HG02840 (cell line): ENCODE measurements around the gene OR56B4.
"Not testable (repeated sequence)": the region's sequence is repeated elsewhere in the genome, so short reads cannot be mapped to it uniquely, and the experiment has no call there.

Source experiments
- ATAC-seq: cut with Tn5 transposase; IDR thresholded peaks from one replicate; pipeline ENCODE4 v1.9.1; 2021; ENCODE audit warnings: mild to moderate bottlenecking, moderate library complexity, moderate number of reproducible peaks; ENCODE audit not compliant: unreplicated experiment, low FRiP score

The OR56B4 gene, protein sequence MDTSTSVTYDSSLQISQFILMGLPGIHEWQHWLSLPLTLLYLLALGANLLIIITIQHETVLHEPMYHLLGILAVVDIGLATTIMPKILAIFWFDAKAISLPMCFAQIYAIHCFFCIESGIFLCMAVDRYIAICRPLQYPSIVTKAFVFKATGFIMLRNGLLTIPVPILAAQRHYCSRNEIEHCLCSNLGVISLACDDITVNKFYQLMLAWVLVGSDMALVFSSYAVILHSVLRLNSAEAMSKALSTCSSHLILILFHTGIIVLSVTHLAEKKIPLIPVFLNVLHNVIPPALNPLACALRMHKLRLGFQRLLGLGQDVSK

DNA sequence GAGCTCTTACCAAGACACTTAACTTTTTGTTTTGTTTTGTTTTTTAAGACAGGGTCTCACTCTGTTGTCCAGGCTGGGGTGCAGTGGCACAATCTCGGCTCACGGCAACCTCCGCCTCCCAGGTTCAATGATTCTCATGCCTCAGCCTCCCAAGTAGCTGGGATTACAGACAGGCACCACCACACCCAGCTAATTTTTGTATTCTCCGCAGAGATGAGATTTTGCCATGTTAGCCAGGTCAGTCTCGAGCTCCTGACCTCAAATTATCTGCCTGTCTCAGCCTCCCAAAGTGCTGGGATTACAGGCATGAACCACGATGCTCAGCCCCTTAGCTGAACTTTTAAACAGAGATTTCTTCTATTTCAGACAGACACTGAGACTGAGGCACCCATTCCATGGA is at the start of gene OR56B4:
OR56B4 (plus strand) TSS at position 301 of the 400 bp plus-strand sequence; CDS start at position 396, 95 bp downstream.
- not testable (repeated sequence) for ATAC-seq

DNA sequence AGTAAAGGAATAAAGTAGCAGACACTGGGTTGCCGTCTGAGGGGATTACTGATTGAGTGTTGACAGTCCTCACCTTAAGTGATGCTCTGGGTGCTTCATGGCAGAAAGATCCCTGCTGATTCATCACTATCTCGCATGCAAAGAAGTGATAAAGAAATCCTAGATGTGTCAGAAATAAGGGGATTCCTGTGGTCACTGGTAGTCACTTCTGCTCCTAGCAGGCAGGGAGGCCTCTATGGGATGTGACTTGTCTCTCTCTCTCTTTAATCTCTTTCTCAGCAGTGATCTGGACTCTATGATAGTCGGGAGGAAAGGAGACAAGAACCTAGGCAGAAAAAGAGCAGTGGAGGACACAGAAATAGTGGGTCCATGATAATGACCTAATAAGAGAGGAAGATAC is 46.0 kb upstream of the OR56B4 start:
- no peak for ATAC-seq

DNA sequence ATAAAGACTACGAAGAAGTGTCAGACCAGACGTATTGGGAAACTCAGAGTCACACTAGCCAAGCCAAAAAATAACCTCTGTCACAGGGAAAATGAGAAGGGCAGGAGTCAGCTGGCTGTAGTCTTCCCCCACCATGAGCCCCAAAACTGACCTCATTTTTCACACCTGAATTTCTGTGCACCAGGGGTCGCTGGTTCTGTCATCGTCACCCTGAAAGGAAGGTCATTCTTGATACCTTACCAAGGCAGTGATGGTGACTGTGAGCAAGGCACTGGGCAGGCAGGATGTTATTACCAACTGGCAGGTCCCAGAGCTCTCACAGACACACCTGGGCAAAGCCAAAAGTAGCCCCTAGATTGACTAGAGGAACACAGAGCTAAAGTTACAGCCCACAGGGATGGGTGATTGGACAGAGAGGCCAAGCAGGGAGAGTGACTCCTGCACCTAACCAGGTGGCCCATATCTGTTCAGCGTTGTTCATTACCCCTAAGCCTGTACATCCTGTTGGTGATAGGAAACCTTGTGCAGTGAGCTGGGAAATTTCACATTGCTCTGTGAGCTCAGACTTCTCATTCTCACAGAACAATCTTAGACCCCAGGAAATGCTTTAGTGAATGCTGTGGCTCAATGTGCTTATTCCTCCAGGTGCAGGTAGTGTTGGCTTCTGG is 44.7 kb upstream of the OR56B4 start:
- ATAC-seq: no peak

DNA sequence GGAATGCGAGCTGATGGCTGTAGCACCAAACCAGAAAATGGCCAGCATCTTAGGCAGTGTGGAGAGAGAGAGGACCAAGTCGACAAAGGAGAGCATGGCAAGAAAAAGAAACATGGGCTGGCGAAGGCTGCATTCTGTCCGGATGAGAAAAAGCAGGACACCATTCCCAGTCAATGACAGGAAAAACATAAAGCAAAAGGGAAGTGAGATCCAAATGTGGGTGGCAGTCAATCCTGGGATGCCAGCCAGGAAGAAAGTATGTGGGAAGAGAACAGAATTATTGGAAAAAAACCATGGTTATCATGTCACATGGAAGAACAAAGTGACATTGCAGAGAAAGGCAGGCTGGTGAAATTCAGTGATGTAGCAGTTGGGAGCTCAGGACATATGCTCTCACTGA is 40.0 kb upstream of the OR56B4 start:
- no peak for ATAC-seq

DNA sequence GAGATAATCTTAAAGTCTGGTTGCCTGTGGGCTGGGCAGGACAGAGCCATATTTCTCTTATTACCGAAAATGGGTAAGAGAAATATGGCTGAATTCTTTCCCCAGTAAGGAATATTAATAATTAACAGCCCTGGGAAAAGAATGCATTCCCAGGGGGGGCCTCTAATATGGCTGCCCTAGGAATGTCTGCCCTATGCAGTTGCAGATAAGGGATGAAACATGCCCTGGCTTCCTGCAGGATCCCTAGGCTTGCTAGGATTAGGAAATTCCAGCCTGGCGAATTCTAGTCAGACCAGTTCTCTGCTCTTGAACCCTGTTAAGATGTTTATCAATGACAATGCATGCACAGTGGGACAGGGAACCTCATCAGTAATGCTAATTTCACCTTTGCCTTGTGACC is 31.0 kb upstream of the OR56B4 start:
- not testable (repeated sequence) for ATAC-seq

DNA sequence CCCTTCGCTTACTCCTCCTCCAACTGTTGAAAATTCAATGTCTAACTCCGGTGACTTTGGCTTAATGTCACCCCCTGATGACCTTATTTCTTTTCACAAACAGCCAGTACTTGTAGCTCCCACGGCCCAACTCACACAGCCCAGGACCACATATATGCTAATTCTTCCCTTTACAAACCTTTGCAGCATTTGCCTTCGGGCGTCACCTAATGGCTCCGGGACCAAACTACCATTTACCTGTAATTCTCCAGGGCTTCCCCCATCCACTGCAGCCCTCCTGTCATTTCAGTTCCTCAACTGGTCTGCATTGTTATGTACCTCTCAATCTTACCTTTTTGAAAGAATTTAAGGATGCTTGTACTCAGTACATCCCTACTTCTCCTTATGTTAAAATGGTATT is 29.8 kb upstream of the OR56B4 start:
- no peak for ATAC-seq

DNA sequence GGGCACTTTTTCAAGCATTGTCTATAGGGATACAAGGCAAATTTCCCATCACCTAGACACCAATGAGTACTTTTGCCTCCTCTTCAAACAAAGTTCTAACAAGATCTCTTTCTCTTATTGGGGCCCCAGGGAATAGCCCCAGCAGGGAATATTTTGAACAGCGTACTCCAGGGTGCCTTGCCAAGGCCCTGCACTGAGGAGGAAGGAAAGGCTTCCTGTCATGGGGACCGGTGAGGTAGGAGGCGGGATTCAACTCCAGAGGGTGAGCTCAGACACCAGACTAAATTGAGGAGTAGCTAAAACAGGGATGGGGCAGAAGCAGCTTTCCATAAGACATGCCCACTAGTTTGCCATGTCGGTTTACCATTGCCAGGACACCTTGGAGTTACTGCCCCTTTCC is 28.0 kb upstream of the OR56B4 start:
- ATAC-seq: no peak

DNA sequence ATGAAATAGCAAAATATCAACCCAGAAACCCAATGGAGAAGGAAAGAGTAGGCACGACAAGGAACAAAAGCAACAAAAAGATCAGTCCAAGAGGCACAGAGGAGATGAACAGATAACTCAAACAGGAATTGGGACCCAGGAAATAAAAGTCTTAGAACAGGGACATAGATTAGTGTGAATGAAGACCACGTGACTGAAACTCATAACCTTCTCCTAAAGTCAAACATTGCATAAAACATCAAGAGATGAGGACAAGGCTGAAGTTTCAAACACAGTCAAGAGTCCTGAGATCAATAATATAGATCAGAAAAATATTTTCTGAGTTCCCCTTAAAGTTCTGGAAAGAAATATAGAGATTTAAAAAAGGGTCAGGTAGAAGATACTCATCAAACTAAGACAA is 24.4 kb upstream of the OR56B4 start:
- no peak for ATAC-seq

DNA sequence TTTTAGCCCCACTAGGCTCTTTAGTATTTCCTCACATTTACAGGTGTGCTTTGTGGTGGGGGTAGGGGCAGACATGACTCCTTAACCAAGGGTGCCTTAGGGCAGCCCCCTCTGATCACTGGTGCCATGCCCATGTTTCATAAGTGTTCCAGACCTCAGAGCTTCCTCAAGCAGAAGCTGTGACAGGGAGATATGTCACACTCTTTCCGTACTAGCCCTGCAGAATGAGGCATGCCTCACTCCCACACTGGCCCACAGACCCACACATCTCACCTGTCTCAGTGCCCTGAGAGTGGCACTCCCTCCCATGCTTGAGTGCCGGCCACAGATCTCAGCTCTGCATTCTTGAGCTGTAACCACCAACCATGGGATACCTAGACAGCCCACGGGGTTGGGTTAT is 22.9 kb upstream of the OR56B4 start:
- no peak for ATAC-seq

DNA sequence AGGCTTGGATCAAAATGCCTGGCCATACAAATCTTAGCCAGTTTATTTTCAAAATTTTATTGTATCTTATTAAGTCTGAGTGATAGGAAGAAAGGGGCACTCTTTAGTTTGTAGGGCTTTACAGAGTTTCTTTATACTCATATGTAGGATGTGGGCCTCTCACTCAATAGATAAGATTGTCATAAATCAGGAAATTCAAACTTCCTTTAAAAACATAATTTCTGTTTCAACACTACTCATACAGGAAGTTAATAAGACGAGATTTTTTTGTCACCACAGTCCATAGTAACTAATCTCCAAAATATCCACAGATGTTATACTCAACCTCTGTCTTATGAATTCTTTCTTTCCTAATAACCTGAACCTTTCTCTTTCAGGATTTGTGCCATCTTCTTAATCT is 13.3 kb upstream of the OR56B4 start:
- no peak for ATAC-seq

DNA sequence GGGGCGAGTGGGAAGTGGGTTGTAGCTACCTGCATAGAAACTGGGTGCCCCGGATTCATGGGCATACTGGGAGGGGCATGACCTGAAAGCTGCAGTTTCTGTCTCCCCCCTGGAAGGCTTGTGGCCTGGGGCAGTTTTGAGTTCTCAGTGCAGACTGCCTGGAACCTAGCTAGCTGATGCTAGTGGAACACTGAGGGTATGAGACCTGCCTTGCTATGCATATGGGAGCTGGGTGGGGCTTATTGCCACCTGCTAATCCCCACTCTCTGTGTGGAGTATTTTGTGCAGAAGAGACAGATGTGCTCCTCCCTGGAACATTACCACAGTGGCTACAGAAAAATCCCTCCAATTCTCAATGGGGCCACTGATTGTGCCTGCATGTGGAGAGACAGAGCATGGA is 11.7 kb upstream of the OR56B4 start:
- ATAC-seq: no peak

DNA sequence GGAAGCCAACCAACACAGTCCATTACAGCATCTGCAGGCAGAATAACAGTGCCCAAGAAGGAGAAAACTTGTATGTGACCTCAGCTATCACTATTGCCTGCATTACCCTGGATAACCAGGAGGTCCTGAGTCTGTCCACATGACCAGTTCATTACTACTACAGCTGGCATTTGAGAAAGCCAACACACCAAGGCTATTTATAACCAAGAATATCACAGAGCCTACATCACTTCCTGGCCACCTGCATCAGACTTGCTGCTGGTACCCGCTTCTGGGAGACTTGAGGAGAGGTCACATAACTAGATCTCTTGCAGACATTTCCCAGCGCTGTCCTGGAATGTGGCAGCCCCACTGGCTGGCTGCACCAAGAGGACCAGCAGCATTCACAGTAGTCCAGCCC is 11.1 kb upstream of the OR56B4 start:
- ATAC-seq: no peak

DNA sequence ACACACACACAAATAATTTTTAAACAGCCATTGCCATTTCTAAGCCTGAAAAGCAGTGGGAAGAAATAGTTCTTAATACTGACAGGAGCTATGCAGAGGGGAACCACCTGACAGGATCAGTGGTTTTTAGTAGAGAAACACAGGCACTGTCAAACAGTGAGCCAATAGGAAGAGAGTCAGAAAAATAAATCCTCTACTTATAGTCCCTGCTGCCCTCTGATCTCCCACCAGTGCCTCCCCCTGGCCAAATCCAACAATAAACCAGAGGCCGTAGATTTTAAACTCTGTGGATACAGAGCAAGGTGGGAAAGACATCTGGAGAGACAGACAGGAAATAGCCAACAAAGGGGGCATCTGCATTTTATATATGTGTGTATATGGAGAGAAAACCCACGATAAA is 7.9 kb upstream of the OR56B4 start:
- no peak for ATAC-seq

DNA sequence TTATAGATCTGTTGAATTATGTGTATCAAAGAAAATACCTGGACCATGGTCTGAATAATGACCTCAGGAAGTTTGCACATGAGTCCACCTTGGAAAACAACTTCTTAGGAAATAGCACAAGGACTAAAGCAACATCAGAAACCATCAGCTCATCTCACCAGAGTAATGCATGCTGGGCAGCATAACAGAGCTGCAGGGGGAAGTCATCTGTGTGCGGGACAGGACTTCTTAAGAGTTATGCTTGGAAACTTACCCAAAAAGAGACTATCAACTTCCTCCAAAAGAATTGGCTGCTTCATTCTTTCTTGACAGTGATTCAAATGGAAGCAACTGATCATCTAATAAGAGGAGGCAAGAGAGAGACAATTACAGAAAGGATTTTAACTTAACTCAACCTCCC is 2.5 kb downstream of the OR56B4 start:
- no peak for ATAC-seq

DNA sequence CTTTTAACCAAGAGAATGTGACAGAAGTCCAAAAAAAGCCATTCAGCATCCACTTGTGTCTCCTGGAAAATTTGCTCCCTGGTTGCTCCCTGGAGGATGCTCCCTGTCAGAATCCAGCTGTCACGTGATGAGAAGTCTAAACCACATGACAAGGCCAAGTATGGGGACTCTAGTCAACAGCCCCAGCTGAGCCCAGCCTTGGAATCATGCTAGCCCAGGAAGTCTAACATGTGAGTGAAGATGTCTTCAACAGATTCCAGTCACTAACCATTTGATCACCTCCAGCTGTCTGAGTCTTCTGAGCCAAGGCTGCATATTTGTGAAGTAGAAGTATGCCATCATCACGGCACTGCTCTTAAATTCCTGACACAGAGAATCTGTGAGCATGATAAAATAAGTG is 4.2 kb downstream of the OR56B4 start:
- ATAC-seq: no peak

DNA sequence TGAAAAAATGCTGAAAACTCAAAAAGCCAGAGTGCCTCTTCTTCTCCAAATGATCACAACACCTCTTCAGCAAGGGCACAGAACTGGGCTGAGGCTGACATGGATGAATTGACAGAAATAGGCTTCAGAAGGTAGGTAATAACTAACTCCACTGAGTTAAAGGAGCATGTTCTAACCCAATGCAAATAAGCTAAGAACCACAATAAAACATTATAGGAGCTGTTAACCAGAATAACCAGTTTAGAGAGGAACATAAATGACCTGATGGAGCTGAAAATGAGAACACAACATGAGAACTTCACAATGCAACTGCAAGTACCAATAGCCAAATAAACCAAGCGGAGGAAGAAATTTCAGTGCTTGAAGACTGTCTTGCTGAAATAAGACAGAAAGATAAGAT is 9.2 kb downstream of the OR56B4 start:
- ATAC-seq: no peak

DNA sequence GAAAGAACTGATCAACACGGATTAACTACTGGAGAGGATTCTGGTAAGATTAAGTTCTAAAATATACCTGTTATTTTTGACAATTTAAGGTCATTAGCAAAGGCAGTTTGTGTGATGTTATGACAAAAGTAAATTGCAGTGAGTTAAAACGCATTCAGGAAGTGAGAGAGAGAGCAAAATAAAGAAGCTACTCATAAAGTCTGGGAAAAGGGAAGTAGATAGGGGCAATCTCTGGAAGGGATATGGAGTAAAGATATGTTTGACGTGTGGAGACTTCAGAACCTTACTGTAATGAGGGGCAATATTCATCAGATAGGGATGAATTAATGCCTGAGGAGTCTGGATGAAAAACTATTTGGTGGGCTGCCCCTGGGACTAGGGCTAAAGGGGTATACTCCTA is 16.8 kb downstream of the OR56B4 start:
- ATAC-seq: no peak

DNA sequence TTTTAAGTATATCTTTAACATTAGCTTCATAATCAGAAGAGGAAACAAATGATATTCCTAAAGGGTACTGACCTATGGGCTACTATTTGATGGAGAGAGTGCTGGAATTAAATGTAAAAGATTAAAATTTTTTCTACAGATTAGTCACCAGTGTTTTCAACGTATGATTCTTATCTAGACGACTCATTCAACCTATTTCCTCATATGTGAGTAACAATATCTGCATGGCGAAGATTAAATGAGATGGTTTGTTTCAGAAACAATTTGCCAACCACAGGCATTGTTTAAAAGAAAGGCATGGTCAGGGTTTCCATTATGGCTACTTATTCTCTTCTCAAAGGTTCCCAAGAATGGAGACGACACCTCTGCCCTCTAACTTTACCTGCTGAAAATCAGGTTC is 20.4 kb downstream of the OR56B4 start:
- no peak for ATAC-seq

DNA sequence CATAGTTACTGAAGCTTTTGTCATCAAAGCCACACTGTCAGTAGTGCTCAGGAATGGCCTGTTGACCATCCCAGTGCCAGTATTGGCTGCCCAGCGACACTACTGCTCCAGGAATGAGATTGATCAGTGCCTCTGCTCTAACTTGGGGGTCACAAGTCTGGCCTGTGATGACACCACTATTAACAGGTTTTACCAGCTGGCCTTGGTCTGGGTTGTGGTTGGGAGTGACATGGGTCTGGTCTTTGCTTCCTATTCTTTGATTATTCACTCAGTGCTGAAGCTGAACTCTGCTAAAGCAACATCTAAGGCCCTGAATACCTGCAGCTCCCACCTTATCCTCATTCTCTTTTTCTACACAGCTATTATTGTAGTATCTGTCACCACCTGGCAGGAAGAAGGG is 21.5 kb downstream of the OR56B4 start:
- ATAC-seq: no peak

DNA sequence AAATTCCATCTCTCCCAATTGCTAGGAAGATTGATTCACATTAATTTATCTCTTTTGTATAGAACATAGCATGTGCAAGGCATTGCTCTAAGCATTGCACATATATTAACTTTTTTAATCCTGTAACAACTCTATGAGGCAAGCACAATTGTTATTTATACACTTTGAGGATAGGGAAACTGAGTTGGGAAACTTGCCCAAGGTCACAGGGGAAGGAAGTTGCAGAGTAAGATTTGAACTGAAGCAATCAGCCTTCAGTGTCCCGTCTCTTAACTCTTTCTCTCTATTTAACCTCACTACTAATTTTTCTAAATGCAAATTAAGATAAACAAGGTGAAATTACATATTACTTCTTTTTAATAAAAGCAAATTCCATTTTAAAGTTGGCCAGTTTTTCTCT is 22.2 kb downstream of the OR56B4 start:
- ATAC-seq: no peak

DNA sequence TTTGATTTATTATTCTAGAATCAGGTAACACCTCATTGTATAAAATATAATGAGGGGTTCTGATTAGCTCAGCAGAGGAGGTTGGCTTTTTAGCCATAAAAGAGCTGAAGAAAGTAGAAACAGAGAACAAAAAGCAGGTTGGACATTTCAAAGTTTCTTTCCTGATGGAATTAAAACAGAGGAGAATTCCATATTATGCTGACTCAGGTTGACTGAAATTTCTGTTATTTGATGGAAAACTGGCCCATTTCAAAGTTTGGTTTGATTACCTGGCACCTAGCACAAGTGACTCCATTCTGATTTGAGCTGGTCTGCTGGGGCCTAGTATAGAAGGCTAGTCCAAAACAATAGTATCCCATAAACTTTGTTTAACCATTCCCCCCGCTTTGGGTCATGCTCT is 24.9 kb downstream of the OR56B4 start:
- no peak for ATAC-seq

DNA sequence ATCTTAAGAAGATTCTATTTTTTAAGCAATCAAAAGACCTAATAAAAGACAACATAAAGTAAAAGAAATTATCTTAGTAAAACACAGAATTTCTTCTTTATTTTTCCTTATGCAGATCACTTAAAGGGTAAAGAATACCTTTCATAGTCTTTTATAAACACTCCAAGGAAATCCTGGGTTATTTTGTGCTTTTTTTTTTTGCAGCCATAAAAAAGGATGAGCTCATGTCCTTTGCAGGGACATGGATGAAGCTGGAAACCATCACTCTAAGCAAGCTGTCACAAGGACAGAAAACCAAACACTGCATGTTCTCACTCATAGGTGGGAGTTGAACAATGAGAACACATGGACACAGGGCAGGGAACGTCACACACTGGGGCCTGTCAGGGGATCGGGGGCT is 28.5 kb downstream of the OR56B4 start:
- not testable (repeated sequence) for ATAC-seq
